ENCODE data around the gene KCNK15. TPM values are rescaled to one million over a fixed set of nuclear protein-coding genes. Genes with fewer than 3 reads are reported as not detected.

Gene KCNK15
- total and polyA plus RNA-seq, 10 of the 15 experiments (the other 5 are each of a cell fraction or from before 2014, with no cell fraction given) = not detected

GRCh38 chr20:44759595-44759994, 13.9 kb downstream of the KCNK15 start (continued):
- TF ChIP-seq ESRRA (IDR thresholded peaks at IDR 0.05; ENCODE audit: low read length) (no peak), SUZ12 (IDR thresholded peaks at IDR 0.05; ENCODE audit: unreplicated experiment) (no peak)

DNA sequence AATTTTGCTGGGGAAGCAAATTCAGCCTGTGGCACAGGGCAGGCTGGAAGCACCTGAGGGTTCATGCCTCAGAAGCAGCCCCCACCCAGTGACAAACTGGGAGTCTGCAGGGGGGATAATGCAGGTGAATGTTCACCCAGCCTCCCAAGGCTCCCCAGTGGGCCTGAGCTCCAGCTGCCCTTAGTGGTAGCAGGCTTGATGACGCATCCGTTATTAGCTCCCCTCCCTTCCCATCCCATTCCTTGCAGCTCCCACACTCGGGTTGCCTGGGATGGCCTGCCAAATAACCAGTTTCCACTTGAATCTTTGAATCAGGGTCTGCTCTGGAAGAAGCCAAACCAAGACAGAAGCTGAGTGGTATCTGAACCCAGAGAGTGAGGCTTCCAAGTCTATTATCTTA, 15.8 kb downstream of the KCNK15 start:
- Histone ChIP-seq H3K27ac (ENCODE audit: control insufficient read depth, insufficient read depth) (no peak overlapping the region), H3K36me3 (ENCODE audit: control insufficient read depth in 2 of 2, insufficient read depth in 2 of 2, low read length in 1 of 2) (no peaks in the 10 kb centered on the region), H3K79me2 (ENCODE audit: control insufficient read depth, insufficient read depth, low read length) (no peaks in the 10 kb centered on the region), H3K4me2 (ENCODE audit: control insufficient read depth, insufficient read depth) (no peak overlapping the region), H3K4me3 (no peak overlapping the region), H2AFZ (ENCODE audit: control insufficient read depth, low read depth, low read length) (no peak overlapping the region), H3K4me1 (ENCODE audit: control insufficient read depth, insufficient read depth, low read length) (no peaks in the 10 kb centered on the region), H3K27me3 (replicated peaks in 1 of 2; ENCODE audit: control insufficient read depth in 2 of 2, insufficient read depth in 2 of 2, low read length in 1 of 2) (no peaks in the 10 kb centered on the region; a peak in 1 of 4 replicates), H3K9me3 (replicated peaks; ENCODE audit: control insufficient read depth, insufficient read depth, low read length) (no peaks in the 10 kb centered on the region), H4K20me1 (ENCODE audit: control insufficient read depth, insufficient read depth) (no peaks in the 10 kb centered on the region), H3K9ac (ENCODE audit: control insufficient read depth, insufficient read depth, low read length) (no peak overlapping the region)
- RAD21 ChIA-PET (ENCODE audit: unreplicated experiment) = no interaction called here
- no peak for FAIRE-seq
- SMC1A ChIA-PET (ENCODE audit: uncharacterized antibody, unreplicated experiment) = no interaction called here
- no peak for TF ChIP-seq FOXM1 (IDR thresholded peaks at IDR 0.05; ENCODE audit: low read depth, low read length)
- TF ChIP-seq, protein P1, sequence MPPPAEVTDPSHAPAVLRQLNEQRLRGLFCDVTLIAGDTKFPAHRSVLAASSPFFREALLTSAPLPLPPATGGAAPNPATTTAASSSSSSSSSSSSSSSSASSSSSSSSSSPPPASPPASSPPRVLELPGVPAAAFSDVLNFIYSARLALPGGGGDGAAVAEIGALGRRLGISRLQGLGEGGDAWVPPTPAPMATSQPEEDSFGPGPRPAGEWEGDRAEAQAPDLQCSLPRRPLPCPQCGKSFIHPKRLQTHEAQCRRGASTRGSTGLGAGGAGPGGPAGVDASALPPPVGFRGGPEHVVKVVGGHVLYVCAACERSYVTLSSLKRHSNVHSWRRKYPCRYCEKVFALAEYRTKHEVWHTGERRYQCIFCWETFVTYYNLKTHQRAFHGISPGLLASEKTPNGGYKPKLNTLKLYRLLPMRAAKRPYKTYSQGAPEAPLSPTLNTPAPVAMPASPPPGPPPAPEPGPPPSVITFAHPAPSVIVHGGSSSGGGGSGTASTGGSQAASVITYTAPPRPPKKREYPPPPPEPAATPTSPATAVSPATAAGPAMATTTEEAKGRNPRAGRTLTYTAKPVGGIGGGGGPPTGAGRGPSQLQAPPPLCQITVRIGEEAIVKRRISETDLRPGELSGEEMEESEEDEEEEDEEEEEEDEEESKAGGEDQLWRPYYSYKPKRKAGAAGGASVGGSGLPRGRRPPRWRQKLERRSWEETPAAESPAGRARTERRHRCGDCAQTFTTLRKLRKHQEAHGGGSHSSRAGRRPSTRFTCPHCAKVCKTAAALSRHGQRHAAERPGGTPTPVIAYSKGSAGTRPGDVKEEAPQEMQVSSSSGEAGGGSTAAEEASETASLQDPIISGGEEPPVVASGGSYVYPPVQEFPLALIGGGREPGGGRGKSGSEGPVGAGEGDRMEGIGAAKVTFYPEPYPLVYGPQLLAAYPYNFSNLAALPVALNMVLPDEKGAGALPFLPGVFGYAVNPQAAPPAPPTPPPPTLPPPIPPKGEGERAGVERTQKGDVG (CRISPR knock-in tag; IDR thresholded peaks at IDR 0.05) = no peak
- POLR2A ChIA-PET = interaction anchor here (0.5 kb wide), 1 partner anchor 790 kb away, joined by 3 read pairs; no protein-coding TSS in a partner anchor
- in situ Hi-C loops (cut with MboI) = no loop called here
- no TSS peak for BruUV-seq (replicated peaks)
- DNase-seq (ENCODE audit: low read depth, low spot score) = no peak
- WGBS (ENCODE audit: insufficient coverage, insufficient replicate concordance, low lambda C conversion rate, missing lambda C conversion rate) = 64% methylated on average over 3 of the region's 3 CpGs
- CTCF ChIA-PET = interaction anchor here (0.9 kb wide), 1 partner anchor 14 kb away, joined by 3 read pairs; no protein-coding TSS in a partner anchor
- ATAC-seq = no peak
- intact Hi-C loops (cut with micrococcal nuclease; ENCODE audit: unreplicated experiment) = no loop called here
